ENCODE measurements around the gene ASXL1. TPM values are rescaled to one million over a fixed set of nuclear protein-coding genes. Genes with fewer than 3 reads are reported as not detected.

The ASXL1 gene
- total and polyA plus RNA-seq, 2 experiments from 2014 or later, result 50.3 to 82.4 TPM

DNA sequence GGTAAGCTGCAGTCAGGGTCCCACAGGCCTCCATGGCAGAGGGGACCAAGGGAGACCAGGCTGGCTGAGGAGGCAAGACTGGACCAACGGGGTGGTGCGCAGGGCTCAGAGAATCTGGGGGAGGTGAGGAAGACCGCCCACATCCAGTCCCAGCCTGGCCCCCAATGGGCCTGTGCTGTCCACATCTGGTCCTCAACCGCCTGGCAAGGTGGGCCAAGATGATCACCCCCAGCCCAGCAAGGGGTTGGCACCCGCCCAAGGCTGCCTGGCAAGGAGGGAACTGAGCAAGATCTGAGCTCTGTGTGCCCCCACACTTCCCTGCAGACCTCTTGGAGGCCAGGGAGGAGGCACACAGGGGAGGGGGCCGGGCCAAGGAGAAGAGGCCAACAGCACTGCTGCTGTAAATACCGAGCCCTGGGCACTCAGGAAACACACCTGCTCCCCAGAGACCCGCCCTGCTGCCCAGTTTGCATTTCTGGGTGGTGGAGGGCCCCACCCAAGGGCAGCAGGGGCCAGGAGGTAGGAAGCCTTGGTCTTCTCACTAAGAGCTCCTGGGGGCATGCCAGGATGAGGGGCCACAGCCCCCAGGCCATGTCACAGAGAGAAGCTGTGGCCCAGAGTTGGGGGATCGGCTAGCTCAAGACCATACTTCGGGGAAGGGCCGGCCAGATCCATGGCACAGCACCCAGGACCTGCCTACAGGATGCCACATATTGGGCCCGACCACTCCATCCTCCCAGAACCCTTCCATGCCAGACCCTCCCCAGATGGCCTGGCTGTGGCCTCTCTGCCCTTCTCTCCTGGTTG is 109.6 kb downstream of the ASXL1 start:
- TF ChIP-seq CTCF (IDR thresholded peaks at IDR 0.05; ENCODE audit: low read depth, low read length), result no peak
- Histone ChIP-seq H3K27ac (peak overlapping the region; percentile 22), H3K36me3 (no peaks in the 10 kb centered on the region), H3K27me3 (no peaks in the 10 kb centered on the region), H3K9me3 (ENCODE audit: low read depth) (no peaks in the 10 kb centered on the region), H3K4me3 (no peak overlapping the region), H3K4me1 (ENCODE audit: low read depth) (peaks cover 22% of the 10 kb centered on the region)
- DNase-seq (ENCODE audit: low read depth in 1 of 2, low spot score in 1 of 2), result no peak

DNA sequence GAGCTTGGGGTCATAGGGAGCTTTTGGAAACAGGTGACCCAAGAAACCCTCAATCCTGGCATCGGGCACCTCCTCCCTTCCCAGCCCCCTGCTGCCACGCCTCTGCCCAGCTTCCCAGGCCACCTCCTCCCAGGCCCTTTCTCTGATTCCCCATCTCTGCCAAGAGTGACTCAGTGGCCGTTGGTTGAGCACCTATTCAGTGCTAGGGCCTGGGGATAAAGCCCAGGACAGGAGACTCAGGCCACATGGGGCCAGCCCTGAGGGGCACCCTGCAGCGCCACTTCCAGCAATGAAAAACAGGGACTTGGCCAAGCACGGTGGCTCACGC is 110.1 kb downstream of the ASXL1 start:
- Histone ChIP-seq H3K4me3 (no peak overlapping the region), H3K4me1 (ENCODE audit: low read depth) (peaks cover 18% of the 10 kb centered on the region), H3K9me3 (ENCODE audit: low read depth) (no peaks in the 10 kb centered on the region), H3K36me3 (no peaks in the 10 kb centered on the region), H3K27ac (no peak overlapping the region), H3K27me3 (no peaks in the 10 kb centered on the region)
- no peak for TF ChIP-seq CTCF (IDR thresholded peaks at IDR 0.05; ENCODE audit: low read depth, low read length)
- no peak for DNase-seq (ENCODE audit: low read depth in 1 of 2, low spot score in 1 of 2)

- no peak overlapping the region for H3K27ac ChIP-seq
- no peak for DNase-seq (ENCODE audit: low read depth in 1 of 2, low spot score in 1 of 2)
- H3K9me3 ChIP-seq (ENCODE audit: low read depth), result no peaks in the 10 kb centered on the region
- H3K4me1 ChIP-seq (ENCODE audit: low read depth), result peaks cover 14% of the 10 kb centered on the region
- no peak overlapping the region for H3K4me3 ChIP-seq
- no peaks in the 10 kb centered on the region for H3K27me3 ChIP-seq
- no peaks in the 10 kb centered on the region for H3K36me3 ChIP-seq
- TF ChIP-seq CTCF (IDR thresholded peaks at IDR 0.05; ENCODE audit: low read depth, low read length), result no peak
These were observed 110.7 kb downstream of the ASXL1 start for GRCh38 chr20:32468860-32469259.

DNA sequence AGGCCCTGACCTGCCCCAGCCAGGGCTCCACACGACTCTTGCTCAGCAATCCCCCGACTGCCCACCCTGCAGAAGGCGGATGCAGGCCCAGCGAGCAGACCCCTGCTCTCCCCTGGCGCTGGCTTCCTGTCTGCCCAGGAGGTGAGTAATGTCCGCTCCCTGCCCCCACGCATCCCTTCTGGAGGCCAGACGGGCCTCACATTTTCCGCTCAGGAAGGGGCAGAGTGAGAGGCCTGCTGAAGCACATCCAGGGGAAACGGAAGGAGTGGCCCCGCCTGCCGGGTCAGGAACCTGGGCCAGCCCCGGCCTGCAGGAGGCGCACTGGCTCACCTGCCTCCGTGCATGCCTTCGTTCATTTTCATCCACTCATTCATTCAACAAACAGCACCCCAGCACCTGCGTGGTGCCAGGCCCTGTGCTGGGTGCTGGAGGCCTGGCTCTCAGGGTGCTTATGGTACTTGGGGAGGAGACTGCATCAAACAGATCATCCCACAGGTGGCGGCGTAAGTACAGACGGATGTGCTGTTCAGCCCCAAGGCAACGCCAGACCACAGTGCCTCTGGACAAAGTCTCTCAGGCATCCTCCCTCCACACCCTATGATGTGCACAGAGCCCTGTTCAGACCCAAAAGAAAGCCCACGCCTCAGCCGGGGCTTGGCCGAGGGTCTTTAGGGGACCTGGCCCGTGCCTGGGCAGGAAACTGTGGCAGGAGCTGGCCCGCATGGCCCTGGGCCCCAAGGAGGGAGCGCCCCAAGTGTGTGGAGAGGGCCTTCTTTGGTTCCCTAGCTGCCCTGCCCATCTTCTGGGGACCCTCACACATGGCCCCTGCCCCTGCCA is 112.1 kb downstream of the ASXL1 start:
- peak; percentile 38 to 90 for DNase-seq (ENCODE audit: low read depth in 1 of 2, low spot score in 1 of 2)
- Histone ChIP-seq H3K4me1 (ENCODE audit: low read depth) (peaks cover 22% of the 10 kb centered on the region), H3K27me3 (no peaks in the 10 kb centered on the region), H3K9me3 (ENCODE audit: low read depth) (no peaks in the 10 kb centered on the region), H3K4me3 (no peak overlapping the region), H3K36me3 (no peaks in the 10 kb centered on the region), H3K27ac (peak overlapping the region; percentile 56)
- TF ChIP-seq CTCF (IDR thresholded peaks at IDR 0.05; ENCODE audit: low read depth, low read length), result peak; percentile 63

DNA sequence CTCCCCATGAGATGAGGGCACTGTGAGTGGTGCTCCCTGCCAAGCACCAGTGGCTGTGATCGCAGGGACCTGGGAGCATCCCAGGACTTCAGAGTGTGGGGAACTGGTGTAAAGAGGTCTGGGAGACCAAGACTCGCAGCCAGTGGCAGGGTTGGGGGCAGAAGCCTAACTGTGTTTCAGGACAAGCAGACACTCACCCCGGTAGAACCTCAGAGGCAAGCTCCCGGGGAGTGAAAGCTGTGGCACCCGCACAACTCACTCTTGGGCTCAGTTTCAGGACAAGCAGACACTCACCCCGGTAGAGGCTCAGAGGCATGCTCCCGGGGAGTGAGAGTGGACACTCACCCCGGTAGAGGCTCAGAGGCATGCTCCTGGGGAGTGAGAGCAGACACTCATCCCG is 112.8 kb downstream of the ASXL1 start:
- no peak overlapping the region for H3K27ac ChIP-seq
- no peak overlapping the region for H3K4me3 ChIP-seq
- no peak for DNase-seq (ENCODE audit: low read depth in 1 of 2, low spot score in 1 of 2)
- TF ChIP-seq CTCF (IDR thresholded peaks at IDR 0.05; ENCODE audit: low read depth, low read length), result no peak
- H3K36me3 ChIP-seq, result no peaks in the 10 kb centered on the region
- H3K4me1 ChIP-seq (ENCODE audit: low read depth), result peaks cover 28% of the 10 kb centered on the region
- H3K27me3 ChIP-seq, result no peaks in the 10 kb centered on the region
- H3K9me3 ChIP-seq (ENCODE audit: low read depth), result no peaks in the 10 kb centered on the region
